Amniotic epithelial cell (primary cell): Measurements from ENCODE around the gene TMEM245.
"Not testable (repeated sequence)": the region's sequence is repeated elsewhere in the genome, so short reads cannot be mapped to it uniquely, and the experiment has no call there.

ENCODE experiments used
- DNase-seq: peaks from one replicate; pipeline ENCODE4 v3.0.0-alpha.2; 2010; ENCODE audit warnings: low read depth

TMEM245 gene

DNA sequence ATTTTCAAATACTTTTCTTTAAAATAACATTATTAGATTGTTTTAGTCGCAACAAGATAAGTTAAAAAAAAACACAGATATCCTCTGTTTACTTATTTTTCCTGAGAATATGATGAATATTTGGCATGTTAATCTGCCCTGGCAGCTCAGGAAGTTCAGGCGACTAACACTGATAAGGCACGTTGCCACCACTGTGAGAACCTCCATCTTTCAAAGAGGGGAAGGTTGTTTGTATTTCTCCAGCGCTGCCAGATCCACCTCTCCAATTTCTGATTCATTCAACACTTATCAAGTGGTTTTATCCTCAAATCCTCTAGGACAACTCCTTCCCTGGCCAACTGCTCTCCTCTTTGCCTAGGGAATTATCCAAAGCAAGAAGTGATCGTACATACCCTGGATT, 128.3 kb downstream of the TMEM245 start:
- peak; percentile 80 for DNase-seq

DNA sequence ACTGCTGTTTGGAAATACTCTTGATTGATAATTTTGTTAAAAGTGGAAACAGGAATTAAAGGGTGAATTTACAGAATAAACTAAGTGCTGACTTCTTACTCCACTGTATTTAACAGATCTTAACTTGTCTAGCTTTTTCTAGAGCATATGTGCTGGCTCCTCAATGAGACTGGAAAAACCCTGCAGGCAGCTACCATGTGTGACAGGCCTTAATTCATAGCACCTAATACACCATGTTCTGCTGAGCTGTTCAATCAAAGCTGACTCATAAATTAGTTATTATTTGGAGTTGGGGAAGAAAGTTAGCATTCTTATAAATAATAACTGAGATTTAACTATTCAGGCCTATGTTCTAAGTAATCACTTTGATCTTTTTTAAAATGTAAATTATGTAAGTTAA, 135.9 kb downstream of the TMEM245 start:
- DNase-seq: no peak

GRCh38 chr9:108980893-108981292, 138.9 kb downstream of the TMEM245 start:
- no peak for DNase-seq

DNA sequence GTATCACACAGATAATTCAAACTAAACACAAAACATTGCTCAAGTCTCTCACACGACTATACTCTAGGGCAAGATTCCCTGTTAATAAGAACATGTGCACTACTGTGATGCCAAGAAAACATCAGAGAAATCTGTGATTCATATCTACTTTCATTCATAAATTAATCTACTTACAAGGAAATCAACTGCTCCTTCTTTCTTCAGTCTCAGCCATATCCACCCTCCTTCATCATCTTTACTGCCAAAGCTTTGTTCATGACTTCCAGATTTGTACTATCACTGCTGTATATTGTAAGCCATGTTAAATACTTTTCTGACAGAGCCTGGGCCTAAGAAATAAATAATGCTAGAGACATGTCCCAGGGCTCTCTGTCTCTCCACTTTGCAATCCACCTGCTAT, 141.5 kb downstream of the TMEM245 start:
- DNase-seq: peak; percentile 57

DNA sequence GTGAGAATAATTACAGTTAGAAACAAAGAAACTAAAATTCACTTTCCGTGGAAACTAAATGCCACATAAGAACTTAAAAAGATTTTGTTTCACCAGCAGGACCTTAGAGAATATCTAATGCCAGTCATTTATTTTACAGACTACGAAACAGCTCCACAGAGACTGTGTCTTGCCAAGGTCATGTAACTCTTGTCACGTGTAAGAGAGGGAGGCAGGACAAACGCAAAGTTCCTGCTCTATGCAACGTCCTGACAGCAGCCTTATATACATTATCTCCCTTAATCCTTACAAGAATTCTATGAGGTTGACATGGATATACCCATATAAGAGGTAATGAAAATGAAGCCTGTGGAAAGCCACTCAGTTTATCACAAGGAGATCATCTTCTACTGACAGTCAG, 145.9 kb downstream of the TMEM245 start:
- no peak for DNase-seq

DNA sequence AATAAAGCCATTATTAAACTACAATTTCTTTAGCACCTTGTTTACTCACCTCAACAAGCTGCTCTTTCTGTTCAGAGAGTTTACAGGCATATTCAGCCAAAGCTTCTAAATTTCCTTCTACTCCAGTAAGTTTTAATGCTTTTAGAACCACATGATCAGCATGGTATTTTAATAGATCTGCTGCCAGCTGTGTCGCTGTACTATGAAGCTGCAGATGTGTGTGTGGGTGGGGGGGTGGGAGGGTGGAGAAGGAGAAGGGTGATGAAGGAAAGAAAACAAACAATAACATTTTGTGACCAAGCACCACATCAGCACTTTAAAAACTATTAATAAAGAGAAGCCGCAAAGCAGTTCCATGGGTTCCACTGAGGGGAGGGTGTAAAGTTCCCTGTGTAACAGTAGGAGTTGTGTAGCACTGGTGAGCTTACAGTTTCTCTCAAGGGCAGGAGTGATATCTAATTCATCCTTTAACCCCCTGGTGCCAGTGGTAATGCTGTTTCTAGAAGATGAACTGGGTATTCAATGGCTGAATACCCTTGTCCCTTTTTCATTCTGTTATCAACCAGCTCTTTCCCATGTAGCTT, 147.0 kb downstream of the TMEM245 start:
- no peak for DNase-seq

DNA sequence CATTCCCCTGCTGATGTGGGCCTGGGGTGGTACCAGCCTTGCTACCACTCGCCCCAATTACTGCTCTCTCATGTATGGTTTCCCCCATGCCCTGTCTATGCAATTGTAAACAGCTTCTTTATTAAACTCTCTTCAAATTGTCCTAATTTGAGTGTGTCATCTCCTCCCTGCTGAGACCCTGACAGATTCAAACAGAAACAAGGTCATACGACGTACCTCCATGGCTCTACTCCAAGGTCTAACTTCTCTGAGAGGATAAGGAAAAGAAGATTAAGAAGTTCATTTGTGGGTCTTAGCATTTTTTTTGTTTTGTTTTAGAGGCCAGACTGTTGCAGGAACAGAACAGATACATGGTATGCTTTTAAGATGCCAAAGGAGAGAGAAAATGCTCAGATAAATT, 147.6 kb downstream of the TMEM245 start:
- no peak for DNase-seq

GRCh38 chr9:108971392-108971791, 148.4 kb downstream of the TMEM245 start:
- not testable (repeated sequence) for DNase-seq

GRCh38 chr9:108967916-108968315, 151.8 kb downstream of the TMEM245 start:
- no peak for DNase-seq
